Liver (tissue), 9 donors: ENCODE results near the gene UNC93A. TPM values are rescaled to one million over a fixed set of nuclear protein-coding genes. Genes with fewer than 3 reads are reported as not detected.

Source experiments
- DNase-seq: peaks from one replicate; pipeline ENCODE4 v3.0.0-alpha.2; 2017; ENCODE audit warnings: low spot score
- H3K27ac ChIP-seq, 2 donors: one replicate each; pipeline ENCODE4 v1.7.0; 2013; ENCODE audit warnings: inconsistent platforms in 2 of 2, low read length in 2 of 2, control low read depth in 1 of 2, low read depth in 1 of 2, mild to moderate bottlenecking in 1 of 2
- H3K27me3 ChIP-seq, 4 donors: one replicate each; pipeline versions ENCODE4 v1.6.1 to v1.7.0; 2013; ENCODE audit warnings: low read length in 3 of 4, inconsistent platforms in 1 of 4, mild to moderate bottlenecking in 1 of 4, moderate library complexity in 1 of 4; ENCODE audit not compliant: control insufficient read depth in 4 of 4, insufficient read depth in 4 of 4
- H3K36me3 ChIP-seq, 4 donors: one replicate each; pipeline versions ENCODE4 v1.6.1 to v1.7.0; 2013; ENCODE audit warnings: low read length in 3 of 4, mild to moderate bottlenecking in 3 of 4, low read depth in 1 of 4, moderate library complexity in 1 of 4; ENCODE audit not compliant: control insufficient read depth in 4 of 4, insufficient read depth in 3 of 4
- H3K4me1 ChIP-seq, 4 donors: one replicate each; pipeline versions ENCODE4 v1.6.1 to v1.7.0; 2013; ENCODE audit warnings: low read length in 3 of 4, mild to moderate bottlenecking in 3 of 4, moderate library complexity in 1 of 4; ENCODE audit not compliant: control insufficient read depth in 4 of 4, insufficient read depth in 4 of 4
- H3K4me3 ChIP-seq, 3 donors: one replicate each; pipeline versions ENCODE4 v1.6.1 to v1.7.0; 2013; ENCODE audit warnings: low read length in 3 of 3, control low read depth in 1 of 3, low read depth in 1 of 3, mild to moderate bottlenecking in 1 of 3
- H3K9ac ChIP-seq, 2 donors: one replicate each; pipeline ENCODE4 v1.7.0; 2013; ENCODE audit warnings: low read length in 2 of 2, mild to moderate bottlenecking in 2 of 2, moderate library complexity in 2 of 2, control low read depth in 1 of 2, low read depth in 1 of 2
- H3K9me3 ChIP-seq, 4 donors: one replicate each; pipeline versions ENCODE4 v1.6.1 to v1.7.0; 2013; ENCODE audit warnings: low read length in 3 of 4; ENCODE audit not compliant: control insufficient read depth in 4 of 4
- CTCF ChIP-seq: fragments of 150-350 bp; IDR thresholded peaks from 2 replicates; pipeline ENCODE4 v1.5.1; 2017; ENCODE audit warnings: improper control_type of control experiment, low read depth, low read length; ENCODE audit not compliant: missing input control
- EGR1 ChIP-seq, 2 donors: IDR thresholded peaks; 2 replicates each; pipeline ENCODE4 v1.6.1; 2016 to 2018; ENCODE audit warnings: antibody characterized with exemption in 2 of 2, low read depth in 2 of 2
- FOXA1 ChIP-seq: IDR thresholded peaks from 2 replicates; pipeline ENCODE4 v1.6.1; 2016; ENCODE audit warnings: antibody characterized with exemption
- GABPA ChIP-seq, 2 donors: IDR thresholded peaks in 1 of 2; conservative IDR thresholded peaks in 1 of 2; 2 replicates each; pipeline ENCODE4 v1.6.1; 2016; ENCODE audit warnings: antibody characterized with exemption in 2 of 2, mild to moderate bottlenecking in 1 of 2, moderate library complexity in 1 of 2
- HNF4A ChIP-seq, 2 donors: conservative IDR thresholded peaks; 2 replicates each; pipeline ENCODE4 v1.6.1; 2016; ENCODE audit warnings: antibody characterized with exemption in 2 of 2, mild to moderate bottlenecking in 2 of 2
- HNF4G ChIP-seq: IDR thresholded peaks from 2 replicates; pipeline ENCODE4 v1.6.1; 2016; ENCODE audit warnings: antibody characterized with exemption
- JUND ChIP-seq, 2 donors: IDR thresholded peaks; 2 replicates each; pipeline ENCODE4 v1.6.1; 2016; ENCODE audit warnings: antibody characterized with exemption in 2 of 2
- MAX ChIP-seq: IDR thresholded peaks from 2 replicates; pipeline ENCODE4 v1.6.1; 2016; ENCODE audit warnings: antibody characterized with exemption
- NR2F2 ChIP-seq: IDR thresholded peaks from 2 replicates; pipeline ENCODE4 v1.6.1; 2016; ENCODE audit warnings: antibody characterized with exemption
- RAD21 ChIP-seq, 2 donors: IDR thresholded peaks; 2 replicates each; pipeline ENCODE4 v1.6.1; 2016; ENCODE audit warnings: antibody characterized with exemption in 2 of 2, mild to moderate bottlenecking in 2 of 2
- REST ChIP-seq: IDR thresholded peaks from 2 replicates; pipeline ENCODE4 v1.6.1; 2016; ENCODE audit warnings: antibody characterized with exemption, mild to moderate bottlenecking
- RXRA ChIP-seq, 2 donors: IDR thresholded peaks; 2 replicates each; pipeline ENCODE4 v1.6.1; 2017 to 2018; ENCODE audit warnings: antibody characterized with exemption in 2 of 2, mild to moderate bottlenecking in 1 of 2
- TAF1 ChIP-seq: conservative IDR thresholded peaks from 2 replicates; pipeline ENCODE4 v1.6.1; 2016; ENCODE audit warnings: antibody characterized with exemption, mild to moderate bottlenecking
- YY1 ChIP-seq: IDR thresholded peaks from 2 replicates; pipeline ENCODE4 v1.6.1; 2016; ENCODE audit warnings: antibody characterized with exemption, mild to moderate bottlenecking
- ZBTB33 ChIP-seq: IDR thresholded peaks from 2 replicates; pipeline ENCODE4 v1.6.1; 2016; ENCODE audit warnings: antibody characterized with exemption
- WGBS: extraction: QIAGEN DNeasy Blood & Tissue Kit; methylation state at CpG from one replicate; pipeline ENCODE4 v1.1.7; 2013; 5-methylcytosine and 5-hydroxymethylcytosine counted together
- polyA plus RNA-seq, 2 donors: library from polyadenylated mRNA; stranded (reverse) in 1 of 2; unstranded in 1 of 2; fragments of 200-250 nt in 1 of 2; fragments of >200 nt in 1 of 2; fragmentation: Nextera tagmentation in 1 of 2; extraction: Ambion mirVana in 1 of 2; gene quantifications; one replicate each; pipeline versions ENCODE4 v1.2.1 to v1.2.3, GENCODE V29; 2013 to 2015
- total RNA-seq, 2 donors: library from RNA; depleted of rRNA; stranded (reverse); fragments of >200 nt; gene quantifications; one replicate each; pipeline ENCODE4 v1.2.3, GENCODE V29; 2014
- donor health status: healthy.
- donor health status: healthy.
- donor health status: healthy.
- donor health status: healthy.
- donor health status: healthy.

The UNC93A gene
- total and polyA plus RNA-seq, 4 donors: 0.79 to 14.0 (median 4.6) TPM

- WGBS: 89% methylated on average over 7 of the region's 7 CpGs
Measured at GRCh38 chr6:167323111-167323510, 32.0 kb downstream of the UNC93A start.

GRCh38 chr6:167324111-167324510 lies 33.0 kb downstream of the UNC93A start:
- no peaks in the 10 kb centered on the region for H3K36me3 ChIP-seq
- no peak overlapping the region for H3K4me3 ChIP-seq
- H3K27me3 ChIP-seq: no peaks in the 10 kb centered on the region
- WGBS: 96% methylated on average over 10 of the region's 10 CpGs
- DNase-seq: no peak
- no peak overlapping the region for H3K9ac ChIP-seq
- TF ChIP-seq EGR1 (IDR thresholded peaks at IDR 0.05; ENCODE audit: low read depth in 2 of 2): no peak
- no peak for TF ChIP-seq MAX
- no peak for TF ChIP-seq RXRA (IDR thresholded peaks at IDR 0.05)
- no peak for TF ChIP-seq HNF4G
- TF ChIP-seq RAD21 (IDR thresholded peaks at IDR 0.05): no peak
- TF ChIP-seq YY1: no peak
- TF ChIP-seq REST: no peak
- no peak for TF ChIP-seq JUND (IDR thresholded peaks at IDR 0.05)
- no peak for TF ChIP-seq HNF4A (conservative IDR thresholded peaks at IDR 0.05)
- no peak for TF ChIP-seq FOXA1
- no peak for TF ChIP-seq CTCF
- TF ChIP-seq NR2F2: no peak
- TF ChIP-seq TAF1: no peak
- TF ChIP-seq GABPA (IDR thresholded peaks at IDR 0.05 in 1 of 2, conservative IDR thresholded peaks at IDR 0.05 in 1 of 2): no peak
- TF ChIP-seq ZBTB33: no peak
- no peak overlapping the region for H3K27ac ChIP-seq
- H3K4me1 ChIP-seq: no peaks in the 10 kb centered on the region
- no peaks in the 10 kb centered on the region for H3K9me3 ChIP-seq

More at GRCh38 chr6:167323111-167323510, 32.0 kb downstream of the UNC93A start:
- Histone ChIP-seq H3K9ac (no peak overlapping the region), H3K4me1 (no peaks in the 10 kb centered on the region), H3K27ac (no peak overlapping the region), H3K36me3 (no peaks in the 10 kb centered on the region), H3K27me3 (no peaks in the 10 kb centered on the region), H3K4me3 (no peak overlapping the region), H3K9me3 (no peaks in the 10 kb centered on the region)
- DNase-seq: no peak
- TF ChIP-seq FOXA1: no peak
- TF ChIP-seq RAD21 (IDR thresholded peaks at IDR 0.05): no peak
